GM12892 (cell line): Measurements from ENCODE around the gene TRIM13.

Experiments used
- POLR2A ChIP-seq: IDR thresholded peaks from 2 replicates; pipeline ENCODE4 v1.6.1; 2011; ENCODE audit warnings: low read depth, low read length, control low read depth
- POLR2AphosphoS5 ChIP-seq: IDR thresholded peaks from 2 replicates; pipeline ENCODE4 v1.6.1; 2011; ENCODE audit warnings: low read depth, low read length, control low read depth

GRCh38 chr13:49998714-49999624 lies 2.1 kb downstream of the TRIM13 start:
- TF ChIP-seq POLR2AphosphoS5 (no peak), POLR2A (no peak)
